ENCODE data around the gene DRGX.

Gene DRGX

GRCh38 chr10:49382826-49383225 is 13.1 kb downstream of the DRGX start:
- no peaks in the 10 kb centered on the region for H3K4me1 Mint-ChIP-seq (ENCODE audit: low read depth)
- no peak for DNase-seq (ENCODE audit: low spot score)
- H3K4me3 Mint-ChIP-seq, result no peak overlapping the region
- no peaks in the 10 kb centered on the region for H3K9me3 Mint-ChIP-seq
- H3K27me3 Mint-ChIP-seq (ENCODE audit: low read depth), result no peaks in the 10 kb centered on the region
- H3K27ac Mint-ChIP-seq, result no peak overlapping the region
- H3K36me3 Mint-ChIP-seq (ENCODE audit: low read depth), result no peaks in the 10 kb centered on the region

- Mint-ChIP-seq H3K9me3 (no peaks in the 10 kb centered on the region), H3K27ac (no peak overlapping the region), H3K27me3 (ENCODE audit: low read depth) (no peaks in the 10 kb centered on the region), H3K4me3 (no peak overlapping the region), H3K36me3 (ENCODE audit: low read depth) (no peaks in the 10 kb centered on the region), H3K4me1 (ENCODE audit: low read depth) (no peaks in the 10 kb centered on the region)
- DNase-seq (ENCODE audit: low spot score), result no peak
Measured at GRCh38 chr10:49382226-49382625, 13.7 kb downstream of the DRGX start.

GRCh38 chr10:49381111-49381900 is 14.6 kb downstream of the DRGX start:
- Mint-ChIP-seq H3K4me3 (no peak overlapping the region), H3K27ac (no peak overlapping the region), H3K36me3 (ENCODE audit: low read depth) (no peaks in the 10 kb centered on the region), H3K27me3 (ENCODE audit: low read depth) (no peaks in the 10 kb centered on the region), H3K4me1 (ENCODE audit: low read depth) (no peaks in the 10 kb centered on the region), H3K9me3 (no peaks in the 10 kb centered on the region)
- no peak for DNase-seq (ENCODE audit: low spot score)

- no peak for DNase-seq (ENCODE audit: low spot score)
- no peaks in the 10 kb centered on the region for H3K36me3 Mint-ChIP-seq (ENCODE audit: low read depth)
- no peak overlapping the region for H3K27ac Mint-ChIP-seq
- no peaks in the 10 kb centered on the region for H3K9me3 Mint-ChIP-seq
- no peak overlapping the region for H3K4me3 Mint-ChIP-seq
- no peaks in the 10 kb centered on the region for H3K27me3 Mint-ChIP-seq (ENCODE audit: low read depth)
- H3K4me1 Mint-ChIP-seq (ENCODE audit: low read depth), result no peaks in the 10 kb centered on the region
Measured at GRCh38 chr10:49379596-49380410, 16.1 kb downstream of the DRGX start.

GRCh38 chr10:49377256-49377655 is 18.6 kb downstream of the DRGX start:
- Mint-ChIP-seq H3K4me1 (ENCODE audit: low read depth) (no peaks in the 10 kb centered on the region), H3K27me3 (ENCODE audit: low read depth) (peaks cover 4% of the 10 kb centered on the region), H3K4me3 (no peak overlapping the region), H3K9me3 (no peaks in the 10 kb centered on the region), H3K36me3 (ENCODE audit: low read depth) (no peaks in the 10 kb centered on the region), H3K27ac (no peak overlapping the region)
- DNase-seq (ENCODE audit: low spot score), result no peak

- Mint-ChIP-seq H3K4me1 (ENCODE audit: low read depth) (no peaks in the 10 kb centered on the region), H3K9me3 (no peaks in the 10 kb centered on the region), H3K4me3 (no peak overlapping the region), H3K36me3 (ENCODE audit: low read depth) (no peaks in the 10 kb centered on the region), H3K27ac (no peak overlapping the region), H3K27me3 (ENCODE audit: low read depth) (peaks cover 4% of the 10 kb centered on the region)
- DNase-seq (ENCODE audit: low spot score), result no peak
Measured at GRCh38 chr10:49375611-49376010, 20.3 kb downstream of the DRGX start.

GRCh38 chr10:49374740-49375139 is 21.1 kb downstream of the DRGX start:
- Mint-ChIP-seq H3K4me1 (ENCODE audit: low read depth) (no peaks in the 10 kb centered on the region), H3K36me3 (ENCODE audit: low read depth) (no peaks in the 10 kb centered on the region), H3K27me3 (ENCODE audit: low read depth) (peaks cover 4% of the 10 kb centered on the region), H3K9me3 (no peaks in the 10 kb centered on the region), H3K27ac (no peak overlapping the region), H3K4me3 (no peak overlapping the region)
- DNase-seq (ENCODE audit: low spot score), result no peak

- Mint-ChIP-seq H3K36me3 (ENCODE audit: low read depth) (no peaks in the 10 kb centered on the region), H3K9me3 (no peaks in the 10 kb centered on the region), H3K4me1 (ENCODE audit: low read depth) (no peaks in the 10 kb centered on the region), H3K4me3 (no peak overlapping the region), H3K27me3 (ENCODE audit: low read depth) (peaks cover 4% of the 10 kb centered on the region), H3K27ac (no peak overlapping the region)
- no peak for DNase-seq (ENCODE audit: low spot score)
Measured at GRCh38 chr10:49373361-49373760, 22.5 kb downstream of the DRGX start.

- no peak overlapping the region for H3K27ac Mint-ChIP-seq
- no peaks in the 10 kb centered on the region for H3K9me3 Mint-ChIP-seq
- no peak for DNase-seq (ENCODE audit: low spot score)
- no peak overlapping the region for H3K4me3 Mint-ChIP-seq
- no peaks in the 10 kb centered on the region for H3K4me1 Mint-ChIP-seq (ENCODE audit: low read depth)
- H3K36me3 Mint-ChIP-seq (ENCODE audit: low read depth), result no peaks in the 10 kb centered on the region
- H3K27me3 Mint-ChIP-seq (ENCODE audit: low read depth), result peaks cover 4% of the 10 kb centered on the region
Measured at GRCh38 chr10:49371967-49372366, 23.9 kb downstream of the DRGX start.

- H3K4me3 Mint-ChIP-seq, result no peak overlapping the region
- peaks cover 4% of the 10 kb centered on the region for H3K27me3 Mint-ChIP-seq (ENCODE audit: low read depth)
- H3K36me3 Mint-ChIP-seq (ENCODE audit: low read depth), result no peaks in the 10 kb centered on the region
- no peaks in the 10 kb centered on the region for H3K9me3 Mint-ChIP-seq
- no peaks in the 10 kb centered on the region for H3K4me1 Mint-ChIP-seq (ENCODE audit: low read depth)
- no peak for DNase-seq (ENCODE audit: low spot score)
- no peak overlapping the region for H3K27ac Mint-ChIP-seq
Measured at GRCh38 chr10:49370326-49371100, 25.4 kb downstream of the DRGX start.

- Mint-ChIP-seq H3K4me1 (ENCODE audit: low read depth) (no peaks in the 10 kb centered on the region), H3K36me3 (ENCODE audit: low read depth) (no peaks in the 10 kb centered on the region), H3K27ac (no peak overlapping the region), H3K27me3 (ENCODE audit: low read depth) (peaks cover 4% of the 10 kb centered on the region), H3K4me3 (no peak overlapping the region), H3K9me3 (no peaks in the 10 kb centered on the region)
- no peak for DNase-seq (ENCODE audit: low spot score)
Measured at GRCh38 chr10:49369216-49370162, 26.4 kb downstream of the DRGX start.

- H3K4me3 Mint-ChIP-seq, result no peak overlapping the region
- DNase-seq (ENCODE audit: low spot score), result no peak
- H3K4me1 Mint-ChIP-seq (ENCODE audit: low read depth), result no peaks in the 10 kb centered on the region
- peaks cover 2% of the 10 kb centered on the region for H3K27me3 Mint-ChIP-seq (ENCODE audit: low read depth)
- no peaks in the 10 kb centered on the region for H3K36me3 Mint-ChIP-seq (ENCODE audit: low read depth)
- H3K27ac Mint-ChIP-seq, result no peak overlapping the region
- H3K9me3 Mint-ChIP-seq, result no peaks in the 10 kb centered on the region
Measured at GRCh38 chr10:49368256-49368655, 27.6 kb downstream of the DRGX start.

GRCh38 chr10:49367600-49367999 is 28.3 kb downstream of the DRGX start:
- DNase-seq (ENCODE audit: low spot score), result no peak
- no peak overlapping the region for H3K27ac Mint-ChIP-seq
- no peaks in the 10 kb centered on the region for H3K4me1 Mint-ChIP-seq (ENCODE audit: low read depth)
- H3K9me3 Mint-ChIP-seq, result no peaks in the 10 kb centered on the region
- no peaks in the 10 kb centered on the region for H3K36me3 Mint-ChIP-seq (ENCODE audit: low read depth)
- H3K27me3 Mint-ChIP-seq (ENCODE audit: low read depth), result peaks cover 2% of the 10 kb centered on the region
- no peak overlapping the region for H3K4me3 Mint-ChIP-seq
